HG02973 (cell line): ENCODE data around the gene AQP2.
"Not testable (repeated sequence)": the region's sequence is repeated elsewhere in the genome, so short reads cannot be mapped to it uniquely, and the experiment has no call there.

Source experiments
- ATAC-seq: cut with Tn5 transposase; IDR thresholded peaks from one replicate; pipeline ENCODE4 v1.9.1; 2021; ENCODE audit warnings: moderate library complexity; ENCODE audit not compliant: unreplicated experiment

The AQP2 gene

DNA sequence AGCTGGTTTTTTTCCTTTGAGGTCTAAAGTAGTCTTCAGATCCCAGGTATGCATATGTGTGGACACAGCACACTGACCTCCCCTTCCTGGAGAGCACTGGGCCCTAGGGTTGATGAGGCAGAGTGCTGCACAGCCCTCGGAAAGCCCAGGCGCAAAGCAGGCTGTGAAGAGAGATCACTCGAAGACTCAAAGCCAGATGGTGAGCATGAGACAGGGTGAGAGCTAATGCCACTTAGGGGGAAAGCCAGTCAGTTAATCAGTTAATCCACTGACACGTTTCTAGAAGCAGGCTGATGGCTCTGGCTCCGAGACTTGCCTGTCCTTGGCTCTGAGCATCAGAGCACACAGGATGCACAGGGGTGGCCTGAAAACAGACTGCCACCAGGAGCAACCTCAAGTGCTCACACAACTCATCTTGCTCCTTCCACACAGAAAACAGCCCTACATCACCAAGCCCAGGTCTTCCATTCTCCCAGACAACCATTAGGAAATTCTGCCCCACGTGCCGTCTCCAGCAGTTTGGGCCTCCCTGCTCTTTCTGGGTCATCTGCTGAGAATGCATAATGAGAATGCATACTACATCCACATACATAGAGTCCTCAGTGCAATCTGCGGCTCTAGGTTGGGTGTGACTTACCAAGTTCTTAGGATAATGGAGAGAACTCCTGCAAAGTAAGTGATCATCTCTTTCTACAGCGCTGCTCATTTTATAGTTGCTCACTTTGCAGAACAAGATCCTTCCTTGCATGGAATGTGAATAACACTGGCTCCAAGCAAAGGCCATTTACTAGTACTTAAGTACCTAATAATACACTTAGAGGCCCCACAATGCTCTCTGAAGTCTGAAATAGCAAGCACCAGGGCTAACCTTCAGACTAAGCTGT lies 34.2 kb downstream of the AQP2 start:
- ATAC-seq: no peak

- ATAC-seq: no peak
Observed at GRCh38 chr12:49985981-49986380, 35.4 kb downstream of the AQP2 start.

- not testable (repeated sequence) for ATAC-seq
Observed at GRCh38 chr12:49986476-49986875, 35.9 kb downstream of the AQP2 start.

DNA sequence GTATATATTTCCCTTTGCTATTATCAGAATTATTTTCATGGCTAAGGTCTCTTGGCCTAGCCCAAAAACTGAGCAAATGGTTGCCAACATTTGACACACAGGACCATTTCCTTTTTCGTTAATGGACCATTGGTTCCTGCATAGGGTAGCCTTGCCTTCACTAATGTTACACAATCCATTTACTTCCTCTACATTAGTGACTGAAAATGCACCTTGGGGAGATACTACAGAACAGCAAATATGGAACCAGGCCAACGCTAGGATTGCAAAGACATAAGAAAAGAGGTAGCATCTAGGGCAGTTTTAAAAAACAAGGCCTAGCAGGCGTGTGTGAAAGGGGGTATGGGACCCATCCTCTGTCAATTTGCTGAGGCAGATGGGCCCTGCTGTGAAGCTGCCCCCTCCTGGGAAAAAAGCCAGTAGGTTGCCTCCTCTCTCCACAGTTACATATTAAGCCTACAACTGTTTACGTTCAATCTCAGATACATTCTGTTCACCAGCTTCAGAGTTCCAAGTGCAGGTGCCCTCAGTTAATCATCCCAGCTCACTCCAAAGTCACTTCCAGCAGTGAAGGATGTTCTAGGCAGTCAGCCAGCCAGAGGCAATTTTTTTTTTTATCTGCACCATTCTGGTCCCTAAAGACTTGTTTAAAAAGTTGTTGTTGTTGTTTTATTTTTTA lies 37.2 kb downstream of the AQP2 start:
- no peak for ATAC-seq

DNA sequence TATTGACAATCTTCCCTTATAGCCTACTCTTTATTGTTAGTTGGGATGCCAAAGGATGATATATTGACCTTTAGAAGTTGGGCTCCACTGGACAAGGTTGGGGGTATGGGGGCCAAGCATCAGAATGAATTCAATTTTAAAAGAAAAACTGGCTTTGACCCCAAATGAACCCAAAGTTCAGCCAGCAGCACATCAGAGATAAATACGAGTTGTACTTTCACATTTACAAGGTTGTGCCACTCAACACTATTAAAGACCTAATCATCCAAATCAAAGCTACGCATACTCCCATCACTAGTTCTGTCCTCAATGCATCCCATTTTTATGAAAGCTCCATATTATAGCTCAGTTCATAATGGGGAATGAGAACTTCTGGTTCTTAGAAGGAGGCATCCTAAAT lies 38.9 kb downstream of the AQP2 start:
- ATAC-seq: not testable (repeated sequence)

DNA sequence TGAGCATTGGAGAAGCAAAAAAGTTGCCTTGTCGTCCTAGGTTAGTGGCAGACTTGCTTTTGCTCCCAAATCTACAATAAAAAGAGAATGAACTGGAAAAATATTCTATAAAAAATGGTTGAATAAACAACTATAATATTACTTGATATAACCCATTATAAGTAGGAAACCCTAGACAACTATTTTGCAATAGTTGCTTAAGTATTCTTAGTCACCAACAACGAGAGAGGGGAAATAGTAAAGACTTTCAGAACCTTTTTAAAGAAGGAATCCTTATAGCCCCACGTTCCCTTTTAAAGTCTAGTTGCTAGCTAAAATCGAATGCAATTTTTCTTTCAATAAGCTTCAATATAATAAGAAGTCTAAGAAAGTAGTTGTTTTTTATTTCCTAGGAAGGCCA lies 39.7 kb downstream of the AQP2 start:
- ATAC-seq: no peak

DNA sequence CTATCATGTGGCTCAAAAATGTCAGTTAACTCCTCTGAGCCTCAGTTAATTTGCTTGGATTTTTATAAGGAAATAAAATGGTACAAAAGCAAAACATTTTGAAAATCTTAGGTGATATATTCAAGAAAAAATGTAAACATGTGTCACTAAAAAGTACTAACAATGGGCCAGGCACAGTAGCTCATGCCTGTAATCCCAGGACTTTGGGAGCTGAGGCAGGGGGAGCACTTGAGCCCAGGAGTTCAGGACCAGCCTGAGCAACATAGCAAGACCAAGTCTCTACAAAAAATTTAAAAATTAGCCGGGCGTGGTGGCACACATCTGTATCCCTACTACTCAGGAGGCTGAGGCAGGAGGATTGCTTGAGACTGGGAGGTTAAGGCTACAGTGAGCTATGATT lies 47.9 kb downstream of the AQP2 start:
- ATAC-seq: no peak

- ATAC-seq: no peak
Observed at GRCh38 chr12:50003595-50003994, 53.1 kb downstream of the AQP2 start.

DNA sequence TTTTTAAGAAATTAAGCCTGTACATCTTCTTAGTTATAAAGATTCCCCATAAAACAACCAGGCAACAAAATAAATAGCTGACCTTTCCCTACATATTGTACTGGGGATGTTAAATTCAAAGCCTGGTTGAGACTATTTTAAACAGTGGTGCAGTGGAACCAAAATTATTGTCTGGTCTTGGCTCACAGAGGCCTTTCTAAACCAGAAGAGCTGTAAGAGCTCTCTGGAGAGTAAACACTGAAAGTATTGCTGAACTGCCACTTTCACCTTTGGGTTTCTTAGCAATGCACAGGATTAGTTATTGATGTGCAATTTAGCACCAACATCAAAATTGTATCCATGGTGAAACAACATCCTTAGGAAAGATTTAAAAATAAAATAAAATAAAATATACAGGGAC lies 54.2 kb downstream of the AQP2 start:
- ATAC-seq: no peak

- no peak for ATAC-seq
Observed at GRCh38 chr12:50005175-50005574, 54.6 kb downstream of the AQP2 start.

DNA sequence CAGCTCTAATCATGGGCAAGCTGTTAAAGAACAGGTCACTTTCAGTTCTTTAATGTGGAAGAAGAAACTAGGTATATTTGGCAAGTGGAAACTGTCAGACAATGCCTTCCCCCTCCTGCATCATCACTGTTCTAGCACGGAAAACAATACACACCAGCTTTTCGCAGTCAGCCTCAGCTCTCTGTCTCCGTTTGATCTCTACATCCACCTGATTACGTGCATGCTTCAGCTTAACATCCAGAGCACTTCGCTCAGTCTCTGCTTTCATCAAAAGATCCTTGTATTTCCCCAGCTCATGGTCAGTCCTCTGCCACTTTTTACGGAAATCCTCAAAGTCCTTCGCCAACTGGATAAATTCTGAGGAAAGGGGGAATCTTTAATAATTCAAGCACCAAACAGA lies 55.7 kb downstream of the AQP2 start:
- ATAC-seq: no peak

DNA sequence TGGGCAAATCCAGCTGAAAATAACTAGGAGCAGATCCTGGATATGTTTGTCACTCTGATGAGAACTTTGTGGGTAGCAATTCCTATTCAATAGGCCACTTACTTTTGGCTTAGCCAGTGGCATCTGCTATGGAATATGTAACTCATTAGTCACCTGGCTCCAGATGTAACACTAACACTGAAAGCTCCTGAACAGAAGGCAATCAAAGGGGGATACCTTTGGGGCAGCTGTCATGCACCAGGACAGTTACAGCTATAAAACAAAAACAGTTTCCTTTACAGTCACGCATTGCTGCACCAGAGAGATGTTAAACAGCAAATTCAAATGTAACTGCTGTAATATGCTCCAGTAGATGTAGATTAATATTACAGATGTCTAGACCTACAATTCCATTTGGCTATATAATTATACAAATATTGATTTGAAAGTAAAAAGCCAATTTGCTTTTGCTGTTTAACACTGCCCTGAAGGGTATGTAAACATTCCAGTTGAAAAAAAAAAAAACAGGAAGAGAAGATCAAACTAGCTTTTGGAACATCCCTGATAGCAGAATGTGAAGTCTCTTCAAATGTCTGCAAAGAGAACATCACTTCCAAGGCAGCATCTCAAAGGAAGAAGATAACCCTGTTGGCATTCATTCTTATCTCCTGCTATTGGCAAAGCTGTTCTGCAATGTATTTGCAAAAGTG lies 56.4 kb downstream of the AQP2 start:
- ATAC-seq: no peak
